GM21576 (cell line): ENCODE data around the gene TBL1X.

Source experiments
- ATAC-seq: cut with Tn5 transposase; IDR thresholded peaks from one replicate; pipeline ENCODE4 v1.9.1; 2021; ENCODE audit warnings: mild to moderate bottlenecking, moderate library complexity; ENCODE audit not compliant: unreplicated experiment

Gene TBL1X

DNA sequence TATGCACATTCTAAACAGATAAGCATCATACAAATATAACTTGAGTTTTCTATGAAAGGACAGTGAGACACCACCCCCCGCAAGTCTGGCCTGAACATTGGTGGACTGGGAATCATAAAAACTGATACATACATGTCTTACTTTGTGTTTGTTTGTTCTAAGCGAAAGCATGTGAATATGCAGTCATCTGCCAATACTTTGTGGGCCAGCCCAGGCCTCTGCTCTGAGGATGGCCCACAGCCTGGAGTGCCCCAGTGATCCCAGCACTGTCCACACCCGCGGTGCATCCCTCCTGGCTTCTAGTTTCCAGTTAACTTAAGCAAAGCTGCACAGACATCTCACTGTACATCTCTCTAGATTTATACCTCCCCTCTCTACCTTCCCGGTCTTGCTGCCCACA, 154.3 kb downstream of the TBL1X start:
- ATAC-seq = no peak

GRCh38 chrX:9619581-9619980, 154.7 kb downstream of the TBL1X start:
- ATAC-seq = no peak

GRCh38 chrX:9622128-9622527, 157.3 kb downstream of the TBL1X start:
- no peak for ATAC-seq

DNA sequence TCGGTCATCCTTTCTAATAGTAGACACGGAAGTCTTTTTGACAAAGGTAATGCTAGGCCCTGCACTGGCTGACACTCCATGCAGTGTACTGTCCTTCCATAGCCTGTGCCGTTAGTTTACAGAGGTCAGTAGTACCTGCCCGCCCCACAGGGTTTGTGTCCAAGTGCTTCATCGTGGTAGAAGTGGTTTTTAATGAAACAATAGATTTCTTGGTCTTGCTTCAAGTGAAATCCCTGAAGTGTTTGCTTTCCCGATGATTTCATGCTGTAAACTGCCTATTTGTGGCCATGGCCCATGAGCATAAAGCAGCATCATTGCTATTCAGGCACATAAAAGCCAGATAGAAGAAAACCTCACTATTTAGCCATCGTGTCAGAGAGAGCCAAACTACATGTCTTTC, 161.5 kb downstream of the TBL1X start:
- no peak for ATAC-seq

DNA sequence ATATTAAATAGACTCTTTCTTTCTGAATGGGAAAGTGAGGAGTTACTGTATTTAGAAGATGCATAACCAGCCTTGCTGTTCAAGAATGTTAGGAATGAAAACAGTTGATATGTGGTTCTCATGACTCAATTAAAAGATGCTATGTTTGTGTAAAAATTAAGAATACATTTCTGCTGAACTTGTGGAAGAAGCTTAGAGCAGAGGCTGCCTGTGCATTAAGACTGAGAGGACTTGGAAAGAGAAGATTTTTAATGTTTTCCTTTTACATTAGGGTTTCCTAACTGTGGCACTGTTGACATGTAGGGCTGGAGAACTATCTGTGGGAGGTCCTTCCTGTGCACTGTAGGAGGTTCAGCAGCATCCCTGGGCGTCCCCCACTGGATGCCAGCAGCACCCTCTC, 163.1 kb downstream of the TBL1X start:
- no peak for ATAC-seq

DNA sequence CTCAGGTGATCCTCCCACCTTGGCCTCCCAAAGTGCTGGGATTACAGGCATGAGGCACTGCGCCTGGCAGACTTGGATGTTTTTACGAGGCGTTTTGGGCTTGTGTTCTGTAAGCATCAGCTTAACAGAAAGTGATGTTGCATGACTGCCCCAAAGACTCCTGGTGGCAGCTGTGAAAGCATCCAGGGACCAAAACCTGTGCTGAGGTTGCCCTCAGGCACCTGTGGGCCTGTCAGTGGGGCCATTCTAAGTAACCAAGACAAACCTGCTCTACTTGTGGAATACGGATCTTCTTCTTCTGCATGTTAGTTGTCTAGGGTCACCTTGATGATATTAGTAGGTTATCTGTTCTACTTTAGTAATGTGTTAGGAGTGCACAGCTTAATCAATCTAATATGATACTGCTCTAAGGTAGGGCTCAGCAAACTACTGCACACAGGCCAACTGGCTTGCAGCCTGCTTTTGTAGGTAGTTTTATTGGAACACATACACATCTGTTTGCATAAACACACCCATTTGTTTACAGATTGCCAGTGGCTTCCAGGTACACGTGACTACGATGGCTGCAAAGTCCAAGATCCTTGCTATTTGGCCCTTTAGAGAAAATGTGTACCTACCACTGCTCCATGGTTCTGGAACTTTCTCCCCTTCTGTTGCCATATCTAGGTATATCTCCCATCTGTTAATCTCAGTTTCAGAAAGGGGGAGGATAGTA, 164.1 kb downstream of the TBL1X start:
- no peak for ATAC-seq

DNA sequence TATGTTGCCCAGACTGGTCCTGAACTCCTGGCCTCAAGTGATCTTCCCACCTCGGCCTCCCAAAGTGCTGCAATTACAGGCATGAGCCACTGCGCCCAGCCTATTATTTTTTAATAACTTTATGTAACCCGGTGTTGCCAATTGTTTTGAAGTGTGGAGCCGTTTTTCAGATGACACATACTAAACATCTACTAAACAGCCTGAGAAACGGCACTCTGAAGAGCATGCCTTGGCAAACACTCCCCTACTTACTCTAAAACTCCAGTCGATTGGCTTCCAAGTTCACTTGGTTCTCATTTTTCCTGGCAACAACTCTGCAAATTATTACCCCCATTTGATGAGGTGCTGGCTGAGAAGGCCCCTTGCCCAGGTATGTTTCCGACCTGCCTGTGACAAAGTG, 169.7 kb downstream of the TBL1X start:
- ATAC-seq = no peak

GRCh38 chrX:9635368-9635767, 170.5 kb downstream of the TBL1X start:
- no peak for ATAC-seq

DNA sequence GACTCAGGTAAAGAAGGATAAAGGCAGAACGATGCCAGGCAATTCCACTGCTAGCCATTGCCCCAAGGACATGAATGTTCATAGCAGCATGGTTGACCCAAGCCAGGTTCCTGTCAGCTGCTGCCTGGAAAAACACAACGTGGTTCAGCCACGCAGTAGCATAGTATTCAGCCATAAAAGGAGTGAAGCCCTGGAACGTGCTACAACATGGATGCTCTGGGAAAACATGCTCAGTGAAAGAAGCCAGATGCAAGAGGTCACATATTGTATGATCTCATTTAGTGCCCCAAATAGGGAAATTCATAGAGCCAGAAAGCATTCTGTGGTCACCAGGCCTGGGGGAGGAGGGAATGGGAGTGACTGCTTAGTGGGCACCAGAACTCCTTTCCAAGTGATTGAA, 170.9 kb downstream of the TBL1X start:
- ATAC-seq = no peak

DNA sequence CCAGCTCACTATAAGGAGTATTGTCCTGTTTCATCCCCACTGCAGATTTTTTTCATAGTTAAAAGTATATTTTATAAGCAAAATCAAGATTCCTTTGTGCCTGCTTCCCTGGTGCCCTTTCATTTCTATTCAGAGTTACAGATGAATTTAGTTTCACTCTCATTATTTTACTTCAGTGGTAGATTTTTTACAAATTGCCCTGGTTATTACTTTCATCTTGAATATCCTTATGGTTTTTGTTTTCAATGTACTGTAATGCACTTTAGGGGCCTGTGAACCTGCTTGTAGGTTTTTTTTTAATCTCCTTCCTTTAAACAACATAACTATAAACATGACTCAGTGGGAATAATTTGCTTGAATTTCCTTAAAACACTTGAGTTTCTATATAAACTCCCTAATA, 174.0 kb downstream of the TBL1X start:
- ATAC-seq = no peak

DNA sequence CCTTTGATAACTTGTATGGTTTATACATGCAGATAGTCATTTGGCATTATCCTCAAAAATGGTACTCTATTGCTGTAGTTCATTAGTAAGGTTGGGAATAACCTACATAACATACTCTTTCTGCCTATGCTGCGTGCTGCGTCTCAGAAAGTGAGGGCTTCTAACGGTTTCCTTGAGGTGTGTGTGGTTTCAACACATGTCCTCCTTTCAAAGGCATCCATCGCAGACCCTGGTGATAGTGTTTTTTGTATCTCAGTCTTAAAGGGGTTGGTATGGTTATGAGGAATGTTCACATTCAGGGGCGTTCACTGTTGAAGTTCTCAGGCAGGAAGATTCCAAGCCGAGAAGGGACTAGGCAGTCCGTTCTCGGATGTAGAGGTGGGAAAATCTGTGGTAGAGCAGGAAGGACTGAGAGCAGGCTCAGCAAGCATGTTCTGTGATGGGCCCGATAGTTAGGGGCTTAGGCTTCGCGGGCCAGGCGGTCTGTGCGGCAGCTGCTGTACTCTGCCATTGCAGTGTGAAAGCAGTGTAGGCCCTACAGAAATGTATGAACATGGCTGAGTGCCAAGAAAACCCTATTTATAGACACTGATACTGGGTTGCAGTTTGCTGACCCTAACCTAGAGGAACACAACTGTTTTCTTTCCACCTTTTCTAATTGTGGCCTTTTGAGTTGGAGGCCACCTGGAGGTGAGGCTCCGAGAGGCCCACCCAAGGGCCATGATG, 177.6 kb downstream of the TBL1X start:
- no peak for ATAC-seq

- ATAC-seq = no peak
Measured at GRCh38 chrX:9643807-9644206, 178.9 kb downstream of the TBL1X start.

DNA sequence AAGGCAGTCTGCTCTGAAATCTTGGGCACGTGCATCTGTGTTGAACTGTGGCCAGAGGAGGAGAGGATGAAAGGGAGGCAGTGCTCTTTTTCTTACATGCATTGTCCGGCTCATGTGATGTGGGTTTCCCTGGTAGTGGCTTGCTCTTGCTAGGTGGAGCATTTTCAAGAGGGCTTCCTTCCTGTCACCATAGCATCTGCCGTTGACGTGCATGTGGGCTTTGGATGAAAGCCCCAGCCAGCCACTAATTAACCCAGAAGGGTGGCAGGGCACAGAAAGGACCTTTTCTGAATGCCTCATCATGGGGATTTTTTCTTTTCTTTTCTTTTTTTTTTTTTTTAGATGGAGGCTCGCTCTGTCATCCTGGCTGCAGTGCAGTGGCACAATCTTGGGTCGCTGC, 179.5 kb downstream of the TBL1X start:
- no peak for ATAC-seq

- ATAC-seq = no peak
Measured at GRCh38 chrX:9646471-9647224, 181.8 kb downstream of the TBL1X start.

DNA sequence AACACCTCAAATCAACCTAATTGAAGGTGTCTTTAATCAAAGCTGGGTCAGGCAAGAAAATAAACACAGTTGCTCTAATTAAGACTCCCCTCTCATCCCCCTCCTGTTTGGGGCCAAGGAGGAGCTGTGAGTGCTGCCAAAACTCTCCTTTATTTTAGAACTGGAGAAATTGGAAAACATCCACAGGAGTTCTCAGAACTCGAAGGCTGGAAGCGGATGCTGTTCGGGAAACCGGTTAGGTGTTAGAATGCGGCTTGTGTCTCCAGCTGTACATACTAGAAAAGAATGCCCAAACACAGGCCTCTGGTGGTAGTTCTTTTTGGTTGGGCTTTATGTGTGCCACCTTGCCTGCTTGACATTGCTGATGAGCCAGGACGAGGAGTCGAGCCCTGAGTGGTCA, 182.6 kb downstream of the TBL1X start:
- no peak for ATAC-seq

DNA sequence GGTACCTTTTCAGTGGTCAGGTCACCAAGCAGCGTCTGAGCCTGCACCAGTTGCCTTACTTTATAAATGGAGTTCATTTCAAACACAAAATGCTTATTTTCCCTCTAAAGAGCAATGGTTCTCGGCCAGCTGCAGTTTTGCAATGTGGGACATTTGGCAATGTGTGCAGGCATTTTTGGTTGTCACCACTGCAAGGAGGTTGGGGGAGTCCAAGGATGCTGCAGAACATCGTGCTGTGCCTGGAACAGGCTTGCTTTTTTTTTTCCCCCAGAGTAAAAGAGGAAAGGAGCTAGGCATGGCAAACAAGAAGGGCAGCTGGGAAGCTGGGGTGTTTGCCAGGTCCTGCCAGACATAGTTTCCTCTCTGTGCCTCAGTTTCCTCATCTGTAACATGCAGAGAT, 185.2 kb downstream of the TBL1X start:
- ATAC-seq = no peak

GRCh38 chrX:9651737-9652136, 186.9 kb downstream of the TBL1X start:
- no peak for ATAC-seq

DNA sequence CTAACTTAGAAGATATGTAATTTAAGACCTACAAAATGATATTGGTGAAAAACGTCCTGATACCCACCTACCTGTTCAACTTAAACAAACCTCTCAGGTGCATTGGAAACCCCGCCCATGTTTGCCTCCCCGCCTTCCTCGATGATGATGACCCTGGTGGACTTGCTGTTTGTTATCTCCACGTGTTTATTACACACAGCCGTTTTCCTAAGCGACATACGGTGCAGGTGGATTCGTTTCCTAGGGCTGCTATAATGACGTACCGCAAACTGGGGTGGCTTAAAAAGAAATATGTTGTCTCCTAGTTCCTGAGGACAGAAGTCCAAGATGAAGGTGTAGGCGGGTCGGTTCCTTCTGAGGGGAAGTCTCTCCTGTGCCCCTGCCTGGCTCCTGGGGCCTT, 190.1 kb downstream of the TBL1X start:
- ATAC-seq = no peak

- ATAC-seq = no peak
Measured at GRCh38 chrX:9656277-9656676, 191.4 kb downstream of the TBL1X start.

DNA sequence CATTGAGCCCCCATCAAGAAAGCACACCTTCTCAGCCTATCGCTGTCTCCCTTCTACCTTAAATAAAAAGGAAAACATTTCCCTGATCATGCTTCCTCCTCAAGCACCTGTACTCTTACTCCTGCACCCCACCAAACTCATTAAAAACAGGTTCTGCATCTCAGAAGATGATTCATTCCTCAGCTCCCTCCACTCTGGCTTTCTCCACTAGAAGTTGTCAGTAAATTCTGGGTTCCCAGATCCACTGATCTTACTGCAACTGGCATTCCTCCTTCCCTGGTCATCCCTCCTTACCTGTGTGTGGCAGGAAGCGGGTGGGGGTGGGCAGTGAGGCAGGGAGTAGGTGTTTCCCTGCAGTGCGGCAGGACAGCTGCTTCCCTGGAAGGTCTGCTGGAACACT, 192.0 kb downstream of the TBL1X start:
- no peak for ATAC-seq

DNA sequence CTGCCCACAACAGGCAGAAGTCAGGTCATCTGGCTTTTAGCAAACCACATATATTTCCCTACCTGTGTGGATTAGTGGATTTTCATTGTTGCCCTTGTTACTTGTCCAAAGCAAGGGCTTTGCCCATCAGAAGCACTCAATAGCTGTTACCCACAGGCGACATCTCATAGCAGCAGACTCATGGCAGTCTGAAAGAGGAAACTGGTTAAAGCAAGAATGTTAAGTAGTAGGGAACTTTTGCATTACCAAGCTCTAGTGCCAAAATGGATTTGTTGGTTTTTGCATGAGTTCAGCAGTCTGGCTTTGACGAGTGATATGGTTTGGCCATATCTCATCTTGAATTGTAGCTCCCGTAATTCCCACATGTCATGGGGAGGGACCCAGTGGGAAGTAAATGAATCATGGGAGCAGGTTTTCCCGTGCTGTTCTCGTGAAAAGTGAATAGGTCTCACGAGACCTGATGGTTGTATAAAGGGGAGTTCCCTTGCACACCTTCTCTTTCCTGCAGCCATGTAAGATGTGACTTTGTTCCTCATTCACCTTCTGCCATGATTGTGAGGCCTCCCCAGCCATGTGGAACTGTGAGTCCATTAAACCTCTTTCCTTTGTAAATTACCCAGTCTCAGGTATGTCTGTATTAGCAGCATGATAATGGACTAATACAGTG, 192.9 kb downstream of the TBL1X start:
- no peak for ATAC-seq
